HuH-7.5 (cell line): Measurements from ENCODE around the gene KIF3B.
"Not testable (repeated sequence)": the region's sequence is repeated elsewhere in the genome, so short reads cannot be mapped to it uniquely, and the experiment has no call there.

Experiments
- DNase-seq: peaks from one replicate; pipeline ENCODE4 v3.0.0; 2011; ENCODE audit warnings: low spot score

The KIF3B gene

GRCh38 chr20:32277361-32278198 lies at the start of gene KIF3B:
Gene KIF3B (plus strand): TSS chr20:32277651. CDS start chr20:32309778, 32,127 bp downstream.
- peak; percentile 94 for DNase-seq

GRCh38 chr20:32227744-32228688 lies 49.4 kb upstream of the KIF3B start:
- DNase-seq: peak; percentile 87

DNA sequence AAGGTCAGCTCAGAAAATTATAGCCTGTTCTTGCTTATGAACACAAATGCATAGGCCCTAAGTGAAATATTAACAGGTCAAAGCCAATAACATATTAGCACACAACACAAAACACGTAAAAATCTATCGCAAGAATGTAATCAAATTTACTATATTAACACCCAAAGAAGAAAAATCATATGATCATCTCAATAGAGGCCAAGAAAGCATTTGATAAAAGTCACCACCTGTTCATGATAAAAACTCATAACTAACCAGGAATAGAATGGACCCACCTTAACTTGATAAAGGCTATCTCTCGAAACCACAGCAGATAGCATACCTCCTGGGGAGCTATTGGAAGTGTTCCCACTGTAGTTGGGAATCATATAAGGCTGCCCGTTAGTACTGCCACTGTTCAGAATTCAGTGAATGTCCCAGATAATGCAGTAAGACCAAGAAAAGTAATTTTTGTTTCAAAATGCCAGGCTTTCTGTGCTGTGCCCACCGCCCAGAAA lies 48.2 kb upstream of the KIF3B start:
- DNase-seq: no peak

DNA sequence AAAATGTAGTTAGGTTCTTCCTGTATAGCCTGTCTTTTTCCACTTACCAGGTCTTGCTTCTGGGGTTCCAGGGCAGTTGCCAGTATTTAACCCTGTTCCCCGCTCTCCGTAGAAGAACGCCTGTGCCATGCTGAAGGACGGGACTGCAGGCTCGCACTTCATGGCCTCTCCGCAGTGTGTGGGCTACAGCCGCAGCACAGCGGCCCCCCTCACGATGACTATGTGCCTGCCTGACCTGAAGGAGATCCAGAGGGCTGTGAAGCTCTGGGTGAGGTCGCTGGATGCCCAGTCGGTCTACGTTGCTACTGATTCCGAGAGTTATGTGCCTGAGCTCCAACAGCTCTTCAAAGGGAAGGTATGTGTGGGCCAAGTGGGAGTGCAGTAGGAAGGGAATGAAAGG lies 46.7 kb upstream of the KIF3B start:
- DNase-seq: no peak

DNA sequence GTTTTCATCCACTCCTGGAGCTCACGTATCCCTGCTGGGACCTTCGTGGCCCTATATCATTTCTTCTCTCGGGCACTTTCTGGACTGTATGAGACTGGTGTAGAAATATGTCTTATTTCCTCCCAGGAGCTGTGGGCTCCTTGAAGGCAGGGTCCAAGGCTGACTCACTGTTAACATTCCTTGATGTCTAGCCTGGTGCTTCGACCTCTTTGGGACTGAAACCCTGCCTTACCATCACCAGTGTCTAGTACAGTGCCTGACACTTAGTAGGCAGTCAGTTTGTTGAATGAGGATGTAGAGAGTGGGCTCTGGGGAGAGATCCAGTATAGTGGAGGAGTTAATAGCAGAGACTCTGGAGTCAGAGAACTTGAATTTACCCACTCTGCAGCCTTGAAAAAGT lies 46.2 kb upstream of the KIF3B start:
- no peak for DNase-seq

- no peak for DNase-seq
Observed at GRCh38 chr20:32231847-32232246, 45.6 kb upstream of the KIF3B start.

- DNase-seq: no peak
Observed at GRCh38 chr20:32232326-32232886, 45.0 kb upstream of the KIF3B start.

GRCh38 chr20:32233286-32233685 lies 44.2 kb upstream of the KIF3B start:
- DNase-seq: no peak

- DNase-seq: no peak
Observed at GRCh38 chr20:32234135-32234808, 43.2 kb upstream of the KIF3B start.

GRCh38 chr20:32235331-32236047 lies 42.0 kb upstream of the KIF3B start:
- DNase-seq: no peak

DNA sequence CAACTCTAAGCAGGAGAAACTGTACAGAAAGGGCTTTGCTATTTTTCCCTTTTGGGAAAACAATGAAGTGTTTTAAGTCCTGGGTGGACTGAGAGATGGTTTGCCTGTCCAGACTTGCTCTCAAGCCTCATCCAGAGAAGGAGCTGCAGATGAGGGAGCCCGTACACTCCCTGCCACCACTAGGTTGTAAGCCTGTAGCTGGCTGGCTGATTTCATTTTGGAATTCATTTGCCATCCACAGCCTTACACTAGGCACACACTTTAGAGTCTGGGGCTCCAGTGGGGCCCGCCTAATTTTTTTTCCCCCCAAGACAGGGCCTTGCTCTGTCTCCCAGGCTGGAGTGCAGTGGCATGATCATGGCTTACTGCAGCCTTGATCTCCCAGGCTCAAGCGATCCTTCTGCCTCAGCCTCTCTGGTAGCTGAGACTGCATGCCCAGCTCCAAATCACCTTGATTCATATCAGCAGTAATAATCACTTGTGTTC lies 41.4 kb upstream of the KIF3B start:
- no peak for DNase-seq

DNA sequence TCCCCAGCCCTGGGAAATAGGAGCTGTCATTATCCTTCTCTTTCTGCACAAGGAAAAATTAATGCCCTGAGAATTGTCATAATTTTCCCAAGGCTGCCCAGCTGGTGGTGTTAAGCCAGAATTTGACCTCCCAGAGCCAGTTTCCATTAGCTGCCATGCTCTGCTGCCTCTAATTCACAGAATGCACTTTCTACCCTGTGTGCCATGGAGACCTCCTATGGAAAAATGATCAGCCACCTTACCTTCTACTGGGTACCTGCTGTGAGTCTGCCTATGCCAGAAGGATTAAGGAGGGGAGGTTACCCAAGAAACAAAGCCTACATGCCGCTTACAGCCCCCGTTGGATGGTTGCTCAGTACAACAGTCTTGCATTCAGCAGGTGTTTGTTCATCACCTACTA lies 40.6 kb upstream of the KIF3B start:
- DNase-seq: no peak

GRCh38 chr20:32237419-32237818 lies 40.0 kb upstream of the KIF3B start:
- no peak for DNase-seq

DNA sequence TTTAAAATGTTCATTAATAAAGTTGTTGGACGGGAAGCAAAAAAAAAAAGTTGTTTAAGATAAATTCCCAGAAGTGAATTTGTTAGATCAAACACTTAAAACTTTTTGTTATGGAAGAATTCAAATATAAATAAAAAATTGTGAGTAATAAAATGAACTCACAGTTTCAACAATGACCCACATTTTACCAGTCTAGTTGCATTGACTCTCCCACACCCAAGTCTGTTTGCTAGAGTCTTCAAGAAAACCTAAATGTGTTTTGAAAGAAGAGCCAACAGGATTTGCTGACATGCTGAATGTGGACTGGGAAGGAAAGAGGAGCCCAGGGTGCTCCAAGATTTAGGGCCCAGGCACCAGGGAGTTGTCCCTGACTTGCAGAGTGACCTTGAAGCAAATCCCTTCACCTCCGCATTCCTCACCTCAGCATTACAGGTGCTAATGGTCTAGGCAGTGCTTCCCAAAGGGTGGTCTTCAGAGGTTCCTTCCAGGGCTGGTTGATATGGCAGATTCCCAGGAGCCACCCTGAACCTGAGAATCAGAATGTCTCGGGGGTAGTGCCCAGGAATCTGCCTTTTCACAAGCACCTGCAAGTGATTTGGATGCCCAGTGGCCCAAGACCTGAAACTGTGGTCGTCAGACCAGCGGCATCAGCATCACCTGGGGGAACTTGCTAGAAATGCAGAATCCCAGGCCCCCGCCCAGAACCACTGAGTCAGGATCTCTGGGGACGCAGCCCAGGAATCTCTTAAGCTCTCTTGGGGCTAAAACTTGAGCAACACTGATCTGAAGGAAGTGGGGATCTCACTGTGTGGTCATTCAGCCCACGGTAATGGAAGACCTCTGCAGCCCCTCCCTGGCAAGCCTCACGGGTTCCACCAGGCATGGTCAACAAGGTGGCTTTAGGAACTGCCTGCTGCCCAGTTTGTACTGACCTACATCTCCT lies 38.7 kb upstream of the KIF3B start:
- DNase-seq: no peak

GRCh38 chr20:32240205-32240604 lies 37.2 kb upstream of the KIF3B start:
- DNase-seq: no peak

- no peak for DNase-seq
Observed at GRCh38 chr20:32241807-32242206, 35.6 kb upstream of the KIF3B start.

- DNase-seq: peak; percentile 28
Observed at GRCh38 chr20:32244150-32244823, 33.2 kb upstream of the KIF3B start.

DNA sequence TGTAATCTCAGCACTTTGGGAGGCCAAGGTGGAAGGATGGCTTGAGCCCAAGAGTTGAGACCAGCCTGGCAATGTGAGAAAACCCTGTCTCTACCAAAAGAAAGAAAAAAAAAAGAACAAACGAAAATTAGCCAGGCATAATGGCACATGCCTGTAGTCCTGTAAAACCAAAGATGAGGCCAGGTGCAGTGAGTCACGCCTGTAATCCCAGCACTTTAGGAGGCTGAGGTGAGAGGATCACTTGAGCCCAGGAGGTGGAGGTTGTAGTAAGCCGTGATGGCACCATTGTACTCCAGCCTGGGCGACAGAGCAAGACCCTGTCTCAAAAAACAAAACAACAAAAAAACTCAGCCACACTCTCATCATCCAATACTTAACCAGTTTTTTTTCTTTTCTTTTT lies 32.5 kb upstream of the KIF3B start:
- no peak for DNase-seq

DNA sequence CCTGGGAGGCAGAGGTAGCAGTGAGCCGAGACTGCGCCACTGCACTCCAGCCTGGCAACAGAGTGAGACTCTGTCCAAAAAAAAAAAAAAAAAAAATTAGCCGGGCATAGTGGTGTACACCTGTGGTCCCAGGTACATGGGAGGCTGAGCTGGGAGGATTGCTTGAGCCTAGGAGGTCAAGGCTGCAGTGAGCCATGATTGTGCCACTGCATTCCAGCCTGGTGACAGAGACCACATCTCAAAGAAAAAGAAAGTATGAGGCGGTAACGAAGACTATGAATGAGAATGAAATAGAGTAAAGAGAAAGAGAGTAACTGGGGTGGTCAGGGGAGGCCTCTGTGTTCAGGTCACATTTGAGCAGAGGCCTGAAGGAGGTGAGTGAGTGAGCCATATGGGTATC lies 31.2 kb upstream of the KIF3B start:
- DNase-seq: not testable (repeated sequence)
